Peyer's patch (tissue), 4 donors: ENCODE results near the gene YWHAE.

Experiments
- POLR2A ChIP-seq, 2 donors: fragments of 450-650 bp; IDR thresholded peaks; one replicate each; pipeline ENCODE4 v1.5.1; 2017; ENCODE audit warnings: antibody characterized with exemption in 2 of 2, mild to moderate bottlenecking in 2 of 2, moderate library complexity in 2 of 2
- TF ChIP-seq, protein P1 (sequence below), 6 experiments: fragments of 450-650 bp in 4 of 6; fragments of 200-600 bp in 2 of 6; sonication (generic) in 1 of 6; IDR thresholded peaks; one replicate each; pipeline ENCODE4 v1.5.1; 2017 to 2019; ENCODE audit warnings: antibody characterized with exemption in 6 of 6, mild to moderate bottlenecking in 3 of 6, moderate library complexity in 1 of 6

DNA sequence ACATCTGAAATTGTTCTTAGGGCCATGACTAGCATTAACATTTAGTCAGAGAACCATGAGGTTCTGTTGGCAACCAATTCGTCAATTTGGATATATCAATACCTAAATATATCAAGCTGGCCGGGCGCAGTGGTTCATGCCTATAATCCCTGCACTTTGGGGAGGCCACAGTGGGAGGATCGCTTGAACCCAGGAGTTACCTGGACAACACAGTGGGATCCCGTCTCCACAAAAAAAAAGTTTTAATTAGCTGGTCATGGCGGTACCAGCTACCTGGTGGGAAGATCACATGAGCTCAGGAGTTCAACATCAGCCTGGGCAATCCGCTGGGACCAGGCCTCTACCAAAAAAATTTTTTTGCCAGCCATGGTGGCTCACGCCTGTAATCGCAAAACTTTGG is 8.4 kb downstream of the YWHAE start:
- TF ChIP-seq, protein P1, sequence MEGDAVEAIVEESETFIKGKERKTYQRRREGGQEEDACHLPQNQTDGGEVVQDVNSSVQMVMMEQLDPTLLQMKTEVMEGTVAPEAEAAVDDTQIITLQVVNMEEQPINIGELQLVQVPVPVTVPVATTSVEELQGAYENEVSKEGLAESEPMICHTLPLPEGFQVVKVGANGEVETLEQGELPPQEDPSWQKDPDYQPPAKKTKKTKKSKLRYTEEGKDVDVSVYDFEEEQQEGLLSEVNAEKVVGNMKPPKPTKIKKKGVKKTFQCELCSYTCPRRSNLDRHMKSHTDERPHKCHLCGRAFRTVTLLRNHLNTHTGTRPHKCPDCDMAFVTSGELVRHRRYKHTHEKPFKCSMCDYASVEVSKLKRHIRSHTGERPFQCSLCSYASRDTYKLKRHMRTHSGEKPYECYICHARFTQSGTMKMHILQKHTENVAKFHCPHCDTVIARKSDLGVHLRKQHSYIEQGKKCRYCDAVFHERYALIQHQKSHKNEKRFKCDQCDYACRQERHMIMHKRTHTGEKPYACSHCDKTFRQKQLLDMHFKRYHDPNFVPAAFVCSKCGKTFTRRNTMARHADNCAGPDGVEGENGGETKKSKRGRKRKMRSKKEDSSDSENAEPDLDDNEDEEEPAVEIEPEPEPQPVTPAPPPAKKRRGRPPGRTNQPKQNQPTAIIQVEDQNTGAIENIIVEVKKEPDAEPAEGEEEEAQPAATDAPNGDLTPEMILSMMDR (IDR thresholded peaks at IDR 0.05) = no peak
- TF ChIP-seq POLR2A (IDR thresholded peaks at IDR 0.05) = no peak
